Posterior vena cava (tissue), 2 donors: Measurements from ENCODE around the gene CMTM4. TPM values are rescaled to one million over a fixed set of nuclear protein-coding genes. Genes with fewer than 3 reads are reported as not detected.

ENCODE experiments used
- total RNA-seq, 2 donors: library from RNA; stranded (reverse); fragmentation: NEBNext Ultra II Directional; extraction: Animal tissue kit (Norgen Biotek cat#: 25700); gene quantifications; one replicate each; pipeline ENCODE4 v1.2.1, GENCODE V29; 2021
- donor health status: DM: yes; HTN: yes; CAD: no.
- donor health status: DM: yes; HTN: yes; CAD: no.

Gene CMTM4
- total RNA-seq, 2 donors from 2014 or later: 14.8 to 15.0 TPM

Other genes starting within 250 kb of the CMTM4 start
- 10 to 100 TPM; 23.6 to 37.2 TPM for gene TK2, start 146.6 kb downstream of the CMTM4 start, total RNA-seq
- 10 to 100 TPM; 22.0 to 25.4 TPM for gene CKLF, start 144.2 kb downstream of the CMTM4 start, total RNA-seq
- gene CMTM1, start 130.3 kb downstream of the CMTM4 start, total RNA-seq: 1 to 10 TPM; 2.1 to 3.1 TPM
- gene CMTM2, start 117.3 kb downstream of the CMTM4 start, total RNA-seq: under 1 TPM in 1 of 2 donors, not detected in 1; 0.38 TPM
- gene CMTM3, start 92.0 kb downstream of the CMTM4 start, total RNA-seq: 10 to 100 TPM; 25.8 to 29.7 TPM
- gene DYNC1LI2, start 54.9 kb upstream of the CMTM4 start, total RNA-seq: 100 to 1,000 TPM; 159 to 192 TPM
- under 1 TPM in 1 of 2 donors, not detected in 1; 0.28 TPM for gene TERB1, start 104.8 kb upstream of the CMTM4 start, total RNA-seq
- 10 to 100 TPM; 37.4 to 37.6 TPM for gene NAE1, start 134.2 kb upstream of the CMTM4 start, total RNA-seq
- gene CA7, start 147.7 kb upstream of the CMTM4 start, total RNA-seq: not detected
- gene PDP2, start 183.8 kb upstream of the CMTM4 start, total RNA-seq: 1 to 10 TPM; 5.0 to 5.5 TPM
- not detected for gene CDH16, start 222.1 kb upstream of the CMTM4 start, total RNA-seq
- gene RRAD, start 228.8 kb upstream of the CMTM4 start, total RNA-seq: 10 to 100 TPM in 1 of 2 donors, 1 to 10 TPM in 1; 8.2 to 11.6 TPM
- gene CIAO2B, start 237.7 kb upstream of the CMTM4 start, total RNA-seq: 10 to 100 TPM; 53.0 to 60.3 TPM
- gene CES2, start 238.8 kb upstream of the CMTM4 start, total RNA-seq: 10 to 100 TPM; 26.7 to 31.3 TPM